Measurements from ENCODE around the gene FAM199X. TPM values are rescaled to one million over a fixed set of nuclear protein-coding genes. Genes with fewer than 3 reads are reported as not detected.

Gene FAM199X
- total and polyA plus RNA-seq, 5 donors from 2014 or later, result 7.8 to 16.1 (median 9.0) TPM

GRCh38 chrX:104135677-104136076 lies 30.6 kb upstream of the FAM199X start:
- no peak for DNase-seq
- H3K27ac ChIP-seq (ENCODE audit: insufficient read depth, low read length, poor library complexity, severe bottlenecking), result no peak overlapping the region
- H3K4me3 Mint-ChIP-seq, result no peak overlapping the region
- H3K36me3 ChIP-seq (ENCODE audit: control insufficient read depth, insufficient read depth, low read length), result peaks cover 2% of the 10 kb centered on the region
- no peaks in the 10 kb centered on the region for H3K9me3 Mint-ChIP-seq
- no peaks in the 10 kb centered on the region for H3K27me3 ChIP-seq (ENCODE audit: control insufficient read depth, insufficient read depth, low read length)
- peaks cover 8% of the 10 kb centered on the region for H3K4me1 ChIP-seq (ENCODE audit: control insufficient read depth, insufficient read depth, low read length, poor library complexity, severe bottlenecking)
- H3K9me3 ChIP-seq (ENCODE audit: control insufficient read depth in 2 of 2, low read length in 2 of 2), result no peaks in the 10 kb centered on the region
- H3K36me3 Mint-ChIP-seq, result no peaks in the 10 kb centered on the region
- no peak overlapping the region for H3K4me3 ChIP-seq (ENCODE audit: low read depth, low read length)
- H3K27ac Mint-ChIP-seq, result no peak overlapping the region
- H3K4me1 Mint-ChIP-seq, result peaks cover 0 to 23% (median 17%) of the 10 kb centered on the region in 4 donors
- no peak for ATAC-seq (ENCODE audit: low read depth in 2 of 2)
- H3K27me3 Mint-ChIP-seq, result no peaks in the 10 kb centered on the region

GRCh38 chrX:104136241-104137019 lies 29.8 kb upstream of the FAM199X start:
- Histone ChIP-seq H3K4me3 (ENCODE audit: low read depth, low read length) (peak overlapping the region; percentile 37), H3K27ac (ENCODE audit: insufficient read depth, low read length, poor library complexity, severe bottlenecking) (no peak overlapping the region), H3K9me3 (ENCODE audit: control insufficient read depth in 2 of 2, low read length in 2 of 2) (no peaks in the 10 kb centered on the region), H3K36me3 (ENCODE audit: control insufficient read depth, insufficient read depth, low read length) (no peaks in the 10 kb centered on the region), H3K4me1 (ENCODE audit: control insufficient read depth, insufficient read depth, low read length, poor library complexity, severe bottlenecking) (peaks cover 8% of the 10 kb centered on the region), H3K27me3 (ENCODE audit: control insufficient read depth, insufficient read depth, low read length) (no peaks in the 10 kb centered on the region)
- ATAC-seq (ENCODE audit: low read depth in 2 of 2) (peak; percentile 50 to 59), DNase-seq (peak; percentile 48 to 80 (median 62))
- Mint-ChIP-seq H3K4me3 (no peak overlapping the region), H3K4me1 (peaks cover 0 to 26% (median 17%) of the 10 kb centered on the region in 4 donors), H3K27ac (no peak overlapping the region), H3K9me3 (no peaks in the 10 kb centered on the region), H3K36me3 (no peaks in the 10 kb centered on the region), H3K27me3 (no peaks in the 10 kb centered on the region)

DNA sequence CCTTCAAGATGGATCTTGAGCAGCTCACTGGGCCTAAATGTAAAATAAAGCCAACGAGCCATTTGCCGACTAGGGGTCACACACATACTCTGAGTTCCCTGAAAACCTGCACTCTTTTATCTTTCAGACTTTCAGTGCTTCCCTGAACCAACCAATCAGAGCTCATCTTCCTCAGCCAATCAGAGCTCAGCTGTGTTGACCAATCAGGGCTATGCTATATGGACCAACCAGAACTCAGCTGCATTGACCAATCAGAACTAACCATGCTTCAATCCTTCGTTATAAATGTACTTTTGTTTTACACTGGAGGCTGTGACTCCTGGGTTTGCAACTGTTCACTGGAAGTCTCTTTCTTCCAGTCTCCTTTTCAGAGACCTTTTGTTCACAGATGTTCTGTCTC lies 28.8 kb upstream of the FAM199X start:
- no peaks in the 10 kb centered on the region for H3K9me3 ChIP-seq (ENCODE audit: control insufficient read depth in 2 of 2, low read length in 2 of 2)
- H3K36me3 ChIP-seq (ENCODE audit: control insufficient read depth, insufficient read depth, low read length), result no peaks in the 10 kb centered on the region
- ATAC-seq (ENCODE audit: low read depth in 2 of 2), result peak in 1 of 2 donors; percentile 46
- Mint-ChIP-seq H3K4me1 (peaks cover 0 to 30% (median 19%) of the 10 kb centered on the region in 4 donors), H3K36me3 (no peaks in the 10 kb centered on the region), H3K4me3 (no peak overlapping the region), H3K9me3 (no peaks in the 10 kb centered on the region), H3K27ac (peak overlapping the region in 1 of 3 donors; percentile 26), H3K27me3 (no peaks in the 10 kb centered on the region)
- H3K4me3 ChIP-seq (ENCODE audit: low read depth, low read length), result no peak overlapping the region
- H3K4me1 ChIP-seq (ENCODE audit: control insufficient read depth, insufficient read depth, low read length, poor library complexity, severe bottlenecking), result peaks cover 8% of the 10 kb centered on the region
- no peaks in the 10 kb centered on the region for H3K27me3 ChIP-seq (ENCODE audit: control insufficient read depth, insufficient read depth, low read length)
- no peak overlapping the region for H3K27ac ChIP-seq (ENCODE audit: insufficient read depth, low read length, poor library complexity, severe bottlenecking)
- DNase-seq, result peak in 1 of 3 donors; percentile 22

DNA sequence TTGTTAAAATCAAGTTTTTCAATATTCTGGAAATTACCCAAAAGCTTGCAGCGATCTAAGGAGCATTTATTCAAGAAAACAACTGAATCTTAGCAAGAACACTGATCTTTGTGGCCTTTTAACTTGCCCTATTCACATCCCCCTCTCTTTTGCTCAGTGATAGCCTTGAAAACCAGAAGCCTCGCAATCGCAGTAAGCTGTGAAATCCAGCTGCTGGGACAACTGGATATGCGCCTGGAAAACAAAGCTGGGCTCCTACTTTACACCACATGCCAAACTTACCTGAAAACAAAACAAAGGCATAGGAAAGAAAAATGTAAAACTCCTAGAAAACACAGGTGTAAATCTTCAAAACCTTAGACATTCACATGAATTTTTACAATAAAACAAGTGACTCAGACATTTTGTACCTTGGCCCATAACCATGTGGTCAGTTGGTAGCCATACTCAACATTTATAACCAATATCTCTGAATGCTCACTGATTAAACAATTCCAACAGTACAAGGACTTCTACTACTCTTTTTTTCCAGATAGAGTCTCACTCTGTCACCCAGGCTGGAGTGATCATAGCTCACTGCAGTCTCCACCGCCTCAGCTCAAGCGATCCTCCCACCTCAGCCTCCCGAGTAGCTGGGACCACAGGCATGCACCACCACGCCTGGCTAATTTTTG lies 25.0 kb upstream of the FAM199X start:
- ATAC-seq (ENCODE audit: low read depth in 2 of 2) (no peak), DNase-seq (no peak)
- Mint-ChIP-seq H3K4me3 (no peak overlapping the region), H3K27ac (peak overlapping the region in 2 of 3 donors; percentile 32 to 74), H3K27me3 (no peaks in the 10 kb centered on the region), H3K9me3 (no peaks in the 10 kb centered on the region), H3K4me1 (peaks cover 0 to 26% (median 10%) of the 10 kb centered on the region in 4 donors), H3K36me3 (peaks cover 5% of the 10 kb centered on the region)
- peaks cover 1% of the 10 kb centered on the region for H3K4me1 ChIP-seq (ENCODE audit: control insufficient read depth, insufficient read depth, low read length, poor library complexity, severe bottlenecking)
- no peaks in the 10 kb centered on the region for H3K9me3 ChIP-seq (ENCODE audit: control insufficient read depth in 2 of 2, low read length in 2 of 2)
- no peak overlapping the region for H3K4me3 ChIP-seq (ENCODE audit: low read depth, low read length)
- no peaks in the 10 kb centered on the region for H3K36me3 ChIP-seq (ENCODE audit: control insufficient read depth, insufficient read depth, low read length)
- no peak overlapping the region for H3K27ac ChIP-seq (ENCODE audit: insufficient read depth, low read length, poor library complexity, severe bottlenecking)
- H3K27me3 ChIP-seq (ENCODE audit: control insufficient read depth, insufficient read depth, low read length), result no peaks in the 10 kb centered on the region

- ATAC-seq (ENCODE audit: low read depth in 2 of 2) (no peak), DNase-seq (no peak)
- Mint-ChIP-seq H3K36me3 (no peaks in the 10 kb centered on the region), H3K4me1 (peaks cover 5 to 21% (median 9%) of the 10 kb centered on the region in 4 donors), H3K4me3 (no peak overlapping the region), H3K27me3 (no peaks in the 10 kb centered on the region), H3K27ac (no peak overlapping the region), H3K9me3 (peaks cover 0 to 2% (median 0%) of the 10 kb centered on the region in 7 donors)
- H3K27ac ChIP-seq (ENCODE audit: insufficient read depth, low read length, poor library complexity, severe bottlenecking), result no peak overlapping the region
- peaks cover 8% of the 10 kb centered on the region for H3K4me1 ChIP-seq (ENCODE audit: control insufficient read depth, insufficient read depth, low read length, poor library complexity, severe bottlenecking)
- no peaks in the 10 kb centered on the region for H3K9me3 ChIP-seq (ENCODE audit: control insufficient read depth in 2 of 2, low read length in 2 of 2)
- no peaks in the 10 kb centered on the region for H3K27me3 ChIP-seq (ENCODE audit: control insufficient read depth, insufficient read depth, low read length)
- no peaks in the 10 kb centered on the region for H3K36me3 ChIP-seq (ENCODE audit: control insufficient read depth, insufficient read depth, low read length)
- H3K4me3 ChIP-seq (ENCODE audit: low read depth, low read length), result no peak overlapping the region
Observed at GRCh38 chrX:104151037-104151436, 15.2 kb upstream of the FAM199X start.

DNA sequence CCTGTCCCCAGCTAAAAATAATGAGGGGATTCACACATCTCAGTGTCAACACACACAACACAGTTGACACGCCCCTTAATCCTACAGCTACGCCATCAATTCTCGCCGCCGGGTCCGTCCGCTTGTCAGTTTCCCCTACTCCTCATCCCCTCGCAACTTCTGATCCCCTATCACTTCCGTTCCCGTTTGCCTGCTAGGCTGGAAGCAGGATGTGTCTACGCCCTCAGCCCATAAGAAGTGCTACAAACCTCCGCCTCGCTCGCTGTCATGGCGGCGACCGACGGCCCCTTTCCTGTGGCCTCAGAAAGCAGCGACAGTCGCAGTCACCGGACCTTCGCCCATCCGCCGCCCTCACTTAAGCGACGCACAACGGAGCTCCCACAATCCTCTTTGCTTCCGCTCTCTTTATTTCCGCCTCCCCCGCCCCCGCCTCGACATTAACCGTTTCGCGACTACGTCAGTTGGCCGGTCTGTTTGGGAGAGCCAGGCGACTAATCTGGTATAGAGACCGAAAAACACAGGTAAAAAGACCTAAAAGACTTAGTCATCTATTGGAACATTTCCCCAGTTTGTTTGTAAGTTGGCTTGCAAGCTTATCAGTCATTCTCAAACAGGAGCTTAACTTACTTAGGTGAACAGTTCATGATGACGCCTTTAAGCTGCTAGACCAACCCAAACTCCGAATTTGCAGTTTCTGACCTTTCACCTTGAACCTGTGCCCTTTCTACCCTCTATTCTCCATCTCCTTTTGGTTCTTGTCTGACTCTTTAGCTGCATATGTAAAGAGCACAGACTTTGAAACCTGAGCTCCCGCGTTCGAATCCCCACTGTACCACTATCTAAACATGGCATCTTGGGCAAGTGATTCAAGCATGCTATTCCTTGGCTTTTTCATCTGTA lies 9.4 kb upstream of the FAM199X start, which contains the start of gene SLC25A53:
TSS of gene SLC25A53 (minus strand) at position 380 of the 900 bp plus-strand sequence. CDS start 51,752 bp downstream, outside the sequence.
- H3K4me3 ChIP-seq (ENCODE audit: low read depth, low read length), result peak within 1 kb of the TSS; percentile 93

DNA sequence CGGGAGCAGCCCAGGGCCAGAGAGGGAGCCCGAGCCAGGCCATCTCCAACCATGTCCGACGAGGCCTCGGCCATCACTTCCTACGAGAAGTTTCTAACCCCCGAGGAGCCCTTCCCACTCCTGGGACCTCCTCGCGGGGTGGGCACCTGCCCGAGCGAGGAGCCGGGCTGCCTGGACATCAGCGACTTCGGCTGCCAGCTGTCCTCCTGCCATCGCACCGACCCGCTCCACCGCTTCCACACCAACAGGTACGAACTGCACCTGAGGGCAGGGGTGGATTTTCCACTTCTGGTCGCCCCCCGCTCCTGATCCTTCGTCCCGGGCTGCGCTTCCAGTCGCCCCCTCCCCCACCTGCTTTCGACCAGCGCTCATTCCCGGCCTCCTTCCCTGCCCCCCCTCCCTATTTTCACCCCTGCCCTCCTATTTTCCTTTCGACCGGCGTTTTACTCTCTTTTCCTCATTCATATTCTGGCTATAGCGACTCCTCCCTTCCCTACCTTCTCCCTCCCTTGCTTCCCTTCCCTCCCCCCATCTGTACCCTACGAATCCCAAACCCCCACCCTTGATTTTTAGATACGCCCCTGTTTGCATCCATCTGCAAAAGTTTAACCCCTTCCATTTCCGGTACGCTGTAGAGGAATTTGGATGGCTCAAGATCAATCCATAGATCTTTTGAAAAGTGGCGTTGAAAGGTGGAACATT lies 633 bp downstream of the FAM199X start:
- DNase-seq (no peak), ATAC-seq (ENCODE audit: low read depth in 2 of 2) (no peak)
- H3K4me1 Mint-ChIP-seq, result peaks cover 10 to 39% (median 27%) of the 10 kb centered on the region in 4 donors
- H3K4me3 Mint-ChIP-seq, result peak overlapping the region; percentile 77 to 98 (median 90)
- no peaks in the 10 kb centered on the region for H3K27me3 ChIP-seq (ENCODE audit: control insufficient read depth, insufficient read depth, low read length)
- H3K36me3 Mint-ChIP-seq, result peaks cover 3% of the 10 kb centered on the region
- peaks cover 14% of the 10 kb centered on the region for H3K4me1 ChIP-seq (ENCODE audit: control insufficient read depth, insufficient read depth, low read length, poor library complexity, severe bottlenecking)
- peak overlapping the region; percentile 76 for H3K4me3 ChIP-seq (ENCODE audit: low read depth, low read length)
- H3K27me3 Mint-ChIP-seq, result no peaks in the 10 kb centered on the region
- H3K9me3 ChIP-seq (ENCODE audit: control insufficient read depth in 2 of 2, low read length in 2 of 2), result no peaks in the 10 kb centered on the region
- H3K27ac ChIP-seq (ENCODE audit: insufficient read depth, low read length, poor library complexity, severe bottlenecking), result peak overlapping the region; percentile 71
- H3K9me3 Mint-ChIP-seq, result no peaks in the 10 kb centered on the region
- peak overlapping the region in 2 of 3 donors; percentile 52 to 71 for H3K27ac Mint-ChIP-seq
- peaks cover 2% of the 10 kb centered on the region for H3K36me3 ChIP-seq (ENCODE audit: control insufficient read depth, insufficient read depth, low read length)

More for the DNA sequence above, 9.4 kb upstream of the FAM199X start, which contains the start of gene SLC25A53:
- Histone ChIP-seq H3K36me3 (ENCODE audit: control insufficient read depth, insufficient read depth, low read length) (no peaks in the 10 kb centered on the region), H3K27me3 (ENCODE audit: control insufficient read depth, insufficient read depth, low read length) (no peaks in the 10 kb centered on the region), H3K4me1 (ENCODE audit: control insufficient read depth, insufficient read depth, low read length, poor library complexity, severe bottlenecking) (peaks cover 10% of the 10 kb centered on the region), H3K27ac (ENCODE audit: insufficient read depth, low read length, poor library complexity, severe bottlenecking) (peak within 1 kb of the TSS; percentile 92), H3K9me3 (ENCODE audit: control insufficient read depth in 2 of 2, low read length in 2 of 2) (no peaks in the 10 kb centered on the region)
- DNase-seq, result peak; percentile 67 to 90 (median 81)
- Mint-ChIP-seq H3K27me3 (no peaks in the 10 kb centered on the region), H3K36me3 (peaks cover 4% of the 10 kb centered on the region), H3K4me3 (peak within 1 kb of the TSS; percentile 90 to 100 (median 98)), H3K9me3 (no peaks in the 10 kb centered on the region), H3K4me1 (peaks cover 7 to 33% (median 11%) of the 10 kb centered on the region in 4 donors), H3K27ac (peak within 1 kb of the TSS; percentile 98 to 100 (median 100))
- ATAC-seq (ENCODE audit: low read depth in 2 of 2), result peak; percentile 84 to 86
